ENCODE results near the gene L2HGDH.

DNA sequence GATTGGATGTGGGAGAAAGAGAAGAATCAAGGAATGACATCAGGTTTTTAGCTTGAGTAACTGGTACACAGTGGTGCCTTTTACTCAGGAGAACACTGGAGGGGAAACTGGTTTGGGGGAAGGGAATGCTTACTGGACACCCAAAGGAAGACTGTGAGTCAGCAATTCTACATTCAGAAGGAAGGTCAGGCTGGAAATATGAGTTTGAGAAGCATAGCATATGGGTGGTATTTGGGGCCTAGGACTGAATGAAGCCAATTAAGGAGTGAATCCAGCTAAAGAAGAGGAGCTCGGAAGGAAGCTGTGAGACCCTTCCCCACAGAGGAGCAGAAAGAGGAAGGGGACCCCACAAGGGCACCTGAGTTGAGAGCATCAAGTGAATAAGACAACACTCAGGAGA is 35.5 kb upstream of the L2HGDH start:
- TF ChIP-seq, protein P1, sequence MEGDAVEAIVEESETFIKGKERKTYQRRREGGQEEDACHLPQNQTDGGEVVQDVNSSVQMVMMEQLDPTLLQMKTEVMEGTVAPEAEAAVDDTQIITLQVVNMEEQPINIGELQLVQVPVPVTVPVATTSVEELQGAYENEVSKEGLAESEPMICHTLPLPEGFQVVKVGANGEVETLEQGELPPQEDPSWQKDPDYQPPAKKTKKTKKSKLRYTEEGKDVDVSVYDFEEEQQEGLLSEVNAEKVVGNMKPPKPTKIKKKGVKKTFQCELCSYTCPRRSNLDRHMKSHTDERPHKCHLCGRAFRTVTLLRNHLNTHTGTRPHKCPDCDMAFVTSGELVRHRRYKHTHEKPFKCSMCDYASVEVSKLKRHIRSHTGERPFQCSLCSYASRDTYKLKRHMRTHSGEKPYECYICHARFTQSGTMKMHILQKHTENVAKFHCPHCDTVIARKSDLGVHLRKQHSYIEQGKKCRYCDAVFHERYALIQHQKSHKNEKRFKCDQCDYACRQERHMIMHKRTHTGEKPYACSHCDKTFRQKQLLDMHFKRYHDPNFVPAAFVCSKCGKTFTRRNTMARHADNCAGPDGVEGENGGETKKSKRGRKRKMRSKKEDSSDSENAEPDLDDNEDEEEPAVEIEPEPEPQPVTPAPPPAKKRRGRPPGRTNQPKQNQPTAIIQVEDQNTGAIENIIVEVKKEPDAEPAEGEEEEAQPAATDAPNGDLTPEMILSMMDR (conservative IDR thresholded peaks at IDR 0.05; ENCODE audit: low read depth, low read length) = no peak
- no peak for TF ChIP-seq EZH2 (IDR thresholded peaks at IDR 0.05; ENCODE audit: low read length, unreplicated experiment)

Data from PC-3 (cell line).